NCI-H510A (cell line): ENCODE measurements around the gene SEMA6B.
A peak's percentile ranks its signal among the peaks of the same experiment; 100 is the strongest.

Experiments
- DNase-seq: peaks from one replicate; lab custom pipeline; 2025; lab: John Stamatoyannopoulos, UW

Gene SEMA6B

DNA sequence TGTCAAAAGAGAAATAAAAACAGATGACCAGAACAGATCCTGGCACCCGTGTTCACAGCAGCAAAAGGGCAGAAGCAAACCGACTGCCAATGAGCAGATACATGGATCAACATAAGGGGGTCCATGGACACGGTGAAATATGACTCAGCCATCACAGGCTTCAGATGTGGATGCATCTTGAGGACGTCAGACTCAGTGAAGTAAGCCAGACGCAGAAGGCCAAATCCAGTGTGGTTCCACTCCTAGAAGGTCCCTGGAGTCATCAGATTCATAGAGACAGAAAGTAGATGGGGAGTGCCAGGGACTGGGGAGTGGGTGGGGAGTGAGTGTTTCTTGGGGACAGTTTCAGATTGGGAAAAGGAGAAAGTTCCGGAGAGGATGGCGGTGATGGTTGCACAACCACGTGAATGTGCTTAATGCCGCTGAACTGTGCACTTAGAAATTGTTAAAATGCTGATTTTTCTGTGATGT lies 28.8 kb upstream of the SEMA6B start:
- DNase-seq = no peak

DNA sequence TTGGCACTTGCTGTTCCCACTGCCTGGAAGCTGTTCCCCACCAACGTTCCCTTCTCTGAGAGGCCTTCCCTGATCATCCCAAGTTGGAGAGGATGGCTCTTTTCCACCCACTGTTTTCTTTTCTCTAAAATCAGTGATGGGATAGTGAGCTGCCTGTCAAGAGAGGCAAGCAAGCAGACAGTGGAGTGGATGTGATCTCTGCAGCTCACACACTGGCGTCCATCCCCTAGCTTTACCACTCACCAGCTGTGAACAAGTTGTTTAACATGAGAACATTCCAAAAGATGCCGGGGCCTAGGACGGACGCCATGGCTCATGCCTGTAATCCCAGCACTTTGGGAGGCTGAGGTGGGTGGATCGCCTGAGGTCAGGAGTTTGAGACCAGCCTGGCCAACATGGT lies 28.0 kb upstream of the SEMA6B start:
- DNase-seq = no peak

DNA sequence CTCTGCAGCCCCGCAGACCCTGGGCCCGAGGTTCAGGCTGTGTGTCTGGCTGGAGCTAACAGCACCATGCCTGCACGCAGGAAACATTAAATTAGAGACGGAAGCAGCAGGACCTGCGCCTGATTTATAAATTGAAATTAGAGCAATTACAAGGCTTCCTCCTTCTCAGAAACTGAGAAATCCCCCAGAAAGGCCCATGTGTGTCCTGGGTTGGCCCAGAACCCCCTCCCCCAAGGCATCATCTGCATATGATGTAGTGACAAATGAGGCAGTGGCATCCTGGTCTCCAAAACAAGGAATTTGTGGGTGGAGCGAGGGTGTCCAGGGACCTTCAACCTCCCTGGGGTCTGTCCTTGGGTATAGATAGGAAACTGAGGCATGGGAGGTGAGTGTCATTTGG lies 27.2 kb upstream of the SEMA6B start:
- DNase-seq = no peak

GRCh38 chr19:4586245-4586644 lies 26.8 kb upstream of the SEMA6B start:
- DNase-seq = no peak

GRCh38 chr19:4585556-4585955 lies 26.1 kb upstream of the SEMA6B start:
- DNase-seq = no peak

DNA sequence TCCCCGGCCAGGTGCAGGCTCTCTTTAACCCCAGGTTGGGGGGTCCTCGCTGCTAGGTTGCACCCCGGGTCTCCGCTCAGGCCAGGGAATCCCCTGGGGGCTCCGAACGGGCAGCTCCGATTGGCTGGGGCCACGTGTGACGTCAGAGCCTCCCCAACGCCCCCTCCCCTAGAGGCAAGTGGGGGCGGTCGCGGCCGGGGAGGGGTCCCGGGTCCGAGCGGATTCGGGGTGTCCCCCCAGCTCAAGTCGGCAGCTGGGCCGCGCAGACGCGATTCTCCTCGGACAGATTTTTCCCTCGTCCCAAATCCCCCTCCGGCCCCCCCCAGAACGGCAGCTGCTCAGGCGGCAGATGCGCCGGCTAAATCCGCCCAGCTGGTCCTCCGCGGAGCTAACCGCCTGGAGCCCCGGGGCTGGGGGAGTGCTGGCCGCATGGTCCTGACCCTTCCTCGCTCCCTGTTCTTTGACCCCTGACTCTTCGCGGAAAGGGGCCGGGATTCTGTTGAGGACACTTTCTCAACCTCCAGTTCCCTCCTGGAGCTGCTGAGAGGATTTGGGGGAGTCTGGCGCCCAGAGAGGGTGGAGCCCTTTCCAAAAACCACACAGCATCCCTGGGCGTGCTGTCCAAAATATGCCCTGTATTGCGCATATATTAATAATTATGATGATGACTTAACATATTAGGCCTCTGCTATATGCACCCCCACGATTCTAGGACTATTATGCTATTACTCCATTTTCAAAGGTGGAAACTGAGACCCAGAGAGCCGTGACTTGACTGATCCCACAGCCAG lies 25.4 kb upstream of the SEMA6B start:
- peak; percentile 45 for DNase-seq

DNA sequence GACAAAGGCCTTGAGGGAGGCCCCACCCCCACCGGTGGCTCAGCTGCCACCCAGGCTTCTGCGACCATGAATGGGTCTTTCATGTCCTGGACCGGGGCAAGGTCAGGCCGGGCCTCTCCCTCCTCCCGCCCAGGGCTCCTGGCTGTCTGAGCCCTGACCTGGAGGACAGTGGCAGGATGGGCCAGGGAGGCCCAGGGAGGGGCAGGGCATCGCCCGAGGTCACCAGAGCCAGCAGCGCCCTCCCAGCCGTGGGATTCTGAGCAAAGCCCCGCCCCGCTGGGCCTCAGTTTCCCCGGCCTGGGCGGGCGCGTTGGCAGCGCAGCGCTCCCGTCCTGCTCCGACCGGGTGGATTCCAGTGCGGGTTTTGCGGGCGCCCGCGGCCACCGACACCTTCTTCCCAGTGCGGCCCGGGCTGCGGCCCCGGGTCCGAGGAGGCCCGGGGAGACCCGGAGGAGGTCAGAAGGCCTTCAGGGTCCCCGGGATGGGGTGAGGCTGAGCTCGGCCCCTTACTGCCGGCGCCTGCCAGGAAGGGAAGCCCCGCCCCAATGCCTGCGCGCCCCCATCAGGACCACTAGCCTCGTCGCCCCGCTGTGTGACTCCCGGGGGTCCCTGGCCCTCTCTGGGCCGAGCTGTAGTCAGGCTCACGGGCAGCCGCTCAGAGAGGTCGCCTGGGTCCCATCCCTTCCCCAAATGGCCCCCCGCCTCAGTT lies 24.6 kb upstream of the SEMA6B start:
- DNase-seq = no peak

DNA sequence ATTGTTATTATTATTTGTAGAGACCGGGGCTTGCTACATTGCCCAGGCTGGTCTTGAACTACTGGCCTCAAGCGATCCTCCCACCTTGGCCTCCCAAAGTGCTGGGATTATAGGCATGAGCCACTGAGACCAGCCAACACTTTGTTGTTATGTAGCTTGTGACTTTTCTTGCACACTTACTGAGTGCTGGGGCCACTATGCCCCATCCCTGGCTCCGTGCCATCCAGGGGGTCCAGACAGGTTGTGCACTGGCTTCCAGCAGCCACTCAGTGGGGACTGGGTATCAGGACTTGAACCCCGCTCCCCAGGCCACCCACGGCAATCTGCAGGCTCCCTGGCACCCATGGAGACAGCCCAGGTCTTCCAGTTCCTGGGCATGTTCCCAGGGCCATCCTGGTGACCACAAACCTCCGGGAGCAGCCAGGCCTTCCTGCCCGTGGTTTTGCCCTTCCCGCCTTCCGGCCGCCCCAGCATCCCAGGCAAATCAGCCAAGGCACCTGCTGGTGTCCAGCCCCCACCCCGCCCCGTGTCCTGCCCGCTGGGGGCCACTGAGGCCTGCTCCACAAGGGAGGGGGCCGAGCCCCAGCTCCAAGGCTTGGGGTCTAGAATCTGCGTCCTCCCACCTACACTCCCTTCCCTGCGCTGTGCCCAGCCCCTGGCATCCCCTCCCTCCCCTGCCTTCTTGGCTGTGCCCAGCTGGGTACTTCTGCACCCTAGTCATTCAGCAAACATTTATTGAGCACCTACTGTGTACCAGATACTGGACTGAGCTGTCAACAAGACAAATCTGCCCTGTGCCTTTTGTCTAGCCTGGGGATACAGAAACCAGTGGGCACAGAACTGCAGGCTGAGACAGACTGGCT lies 23.7 kb upstream of the SEMA6B start:
- peak; percentile 46 for DNase-seq

DNA sequence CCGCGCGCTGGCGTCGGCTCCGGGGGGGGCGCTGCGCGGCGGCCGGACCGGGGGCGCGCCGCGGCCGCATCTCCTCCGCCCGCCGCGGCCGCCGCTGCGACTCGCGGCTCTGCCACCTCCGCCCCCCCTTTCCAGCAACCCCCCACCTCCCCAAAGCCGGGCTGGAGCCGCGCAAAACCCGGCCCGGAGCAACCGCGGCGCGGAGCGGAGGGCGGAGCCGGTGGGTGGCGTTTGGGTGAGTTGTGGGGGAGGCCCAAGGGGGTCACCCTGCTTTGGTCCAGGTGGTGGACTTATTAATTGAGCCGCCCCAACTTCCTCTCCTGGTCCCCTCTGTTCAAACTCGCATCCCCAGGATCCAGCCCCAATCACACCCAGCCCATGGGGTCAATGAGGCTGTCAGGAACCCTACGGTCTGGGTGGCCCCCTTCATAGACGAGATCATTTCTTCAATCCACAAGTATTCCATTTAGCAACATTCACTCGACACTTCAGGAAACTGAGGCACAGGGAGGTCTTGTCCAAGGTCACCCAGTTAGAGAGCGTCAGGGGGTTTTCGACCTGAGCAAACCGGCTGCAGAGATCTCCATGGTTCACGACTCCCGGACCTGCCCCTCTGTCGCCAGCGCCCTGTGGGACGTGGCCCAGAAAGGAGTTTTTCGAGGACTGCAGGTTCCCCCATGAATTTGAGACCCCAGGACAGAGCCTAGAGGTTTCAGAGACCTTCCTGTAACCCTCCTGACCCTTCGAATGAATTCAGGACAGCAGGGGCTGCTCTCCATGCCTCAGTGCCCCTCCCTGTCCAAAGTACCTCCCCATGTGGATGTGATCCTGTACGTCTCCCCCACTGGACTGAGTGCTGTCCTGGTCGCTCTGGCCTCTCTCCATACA lies 22.4 kb upstream of the SEMA6B start:
- peak; percentile 36 for DNase-seq

GRCh38 chr19:4580961-4581665 lies 21.6 kb upstream of the SEMA6B start:
- DNase-seq = no peak

- no peak for DNase-seq
These were observed 20.8 kb upstream of the SEMA6B start for GRCh38 chr19:4580021-4580901.

GRCh38 chr19:4579389-4579788 lies 19.9 kb upstream of the SEMA6B start:
- no peak for DNase-seq

GRCh38 chr19:4578552-4579248 lies 19.2 kb upstream of the SEMA6B start:
- no peak for DNase-seq

DNA sequence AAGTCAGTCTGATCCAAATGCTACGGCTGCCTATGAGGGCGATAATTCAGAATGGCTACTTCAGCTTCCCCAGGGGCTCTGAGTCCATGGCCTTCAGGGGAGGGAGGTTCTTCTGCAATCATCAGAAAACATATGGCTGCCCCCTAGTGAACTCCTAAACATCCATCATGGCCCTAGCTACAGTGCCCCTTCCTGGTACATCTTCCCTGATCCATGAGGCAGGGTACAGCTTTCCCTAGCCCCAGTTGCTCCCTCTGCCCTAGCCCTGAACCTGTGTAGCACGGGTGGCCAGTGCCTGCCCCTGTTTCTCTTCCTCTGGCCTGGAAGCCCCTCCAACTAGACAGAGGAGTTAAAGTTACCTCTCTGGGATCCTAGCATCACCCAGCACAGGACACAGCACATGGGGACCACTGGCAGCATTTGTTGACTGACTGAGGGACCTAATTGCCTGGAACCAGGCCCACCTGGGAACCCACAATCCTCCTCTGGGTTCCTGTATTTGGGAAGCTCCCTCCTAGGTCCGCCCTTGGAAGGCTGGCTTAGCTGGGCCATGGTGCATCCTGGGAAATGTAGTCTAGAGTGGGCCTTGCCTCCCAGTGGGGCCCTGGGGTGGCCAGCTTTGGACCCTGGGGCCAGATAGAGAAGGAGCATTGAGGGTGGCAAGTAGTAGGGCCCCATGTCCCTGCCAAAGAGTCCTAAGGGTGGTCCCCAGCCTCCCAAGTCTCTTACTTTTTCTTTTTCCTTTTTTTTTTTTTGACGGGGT lies 17.7 kb upstream of the SEMA6B start:
- DNase-seq = no peak

- no peak for DNase-seq
These were observed 16.8 kb upstream of the SEMA6B start for GRCh38 chr19:4576016-4576933.

DNA sequence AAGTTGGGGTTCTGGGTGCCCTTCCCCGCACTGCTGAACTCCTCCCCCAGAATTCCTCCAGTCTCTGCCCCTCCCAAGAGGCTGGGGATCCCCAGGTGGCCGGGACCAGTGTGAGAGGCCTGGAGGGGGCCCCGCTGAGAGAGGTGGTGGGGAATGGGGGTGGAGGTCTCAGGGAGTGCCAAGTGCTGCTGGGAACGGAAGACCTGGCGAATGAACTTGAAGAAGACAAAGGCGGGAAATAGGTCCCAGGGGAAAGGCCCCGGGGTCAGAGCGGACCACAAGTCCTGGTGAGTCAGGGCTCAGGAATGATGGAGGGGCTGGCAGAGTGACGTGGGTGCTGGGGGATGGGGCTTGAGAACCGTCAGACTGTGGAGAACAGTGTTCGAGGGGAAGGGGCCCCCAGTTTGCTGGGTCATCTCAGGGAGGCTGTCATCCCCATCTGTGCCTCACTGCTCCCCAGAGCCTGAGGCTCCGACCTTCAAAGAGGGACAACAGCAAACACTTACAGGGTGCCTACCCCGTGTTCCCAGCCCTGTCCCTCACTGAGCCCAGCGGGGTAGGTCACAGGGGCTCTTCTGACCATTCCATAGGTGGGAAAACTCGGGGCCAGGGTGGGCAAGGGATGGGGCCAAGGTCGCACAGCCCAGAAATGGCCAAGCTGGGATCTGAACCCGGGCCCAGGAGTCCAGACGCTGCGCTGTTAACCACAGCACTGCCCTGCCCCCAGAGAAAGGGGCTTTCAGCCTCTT lies 16.0 kb upstream of the SEMA6B start:
- DNase-seq = no peak

DNA sequence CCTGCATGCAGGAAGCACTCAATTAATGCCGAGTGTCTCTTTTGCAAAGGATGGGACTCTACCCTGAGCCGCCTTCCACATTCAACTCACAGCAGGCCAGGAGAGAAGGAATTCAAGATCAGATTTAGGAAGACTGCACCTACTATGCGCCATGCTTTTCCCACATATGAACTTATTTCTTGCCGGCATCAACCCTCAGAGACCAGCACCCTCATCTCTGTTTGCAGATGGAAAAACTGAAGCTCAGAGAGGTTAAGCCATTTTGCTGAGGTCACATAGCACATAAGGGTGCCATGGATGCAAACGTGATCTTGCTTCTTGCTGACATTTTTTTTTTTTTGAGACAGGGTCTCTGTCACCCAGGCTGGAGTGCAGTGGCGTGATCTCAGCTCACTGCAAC lies 14.2 kb upstream of the SEMA6B start:
- DNase-seq = no peak
